Measurements from ENCODE around the gene NAV2. TPM values are rescaled to one million over a fixed set of nuclear protein-coding genes. Genes with fewer than 3 reads are reported as not detected.

Gene NAV2
- total RNA-seq, 1 experiment from 2014 or later, result 2.1 TPM

- no peak overlapping the region for H3K27ac ChIP-seq (ENCODE audit: low read depth, low read length)
- H3K4me1 ChIP-seq (ENCODE audit: control insufficient read depth in 1 of 2, insufficient read depth in 2 of 2, low read length in 2 of 2), result peaks cover 16 to 29% of the 10 kb centered on the region in 2 experiments
- BruUV-seq (replicated peaks), result no TSS peak
- H3K27me3 ChIP-seq (ENCODE audit: insufficient read depth, low read length), result no peaks in the 10 kb centered on the region
- ChIA-PET RAD21 (ENCODE audit: low non-redundant PET in 1 of 2, low total read pairs in 2 of 2, uncharacterized antibody in 2 of 2, unreplicated experiment in 2 of 2) (no interaction called here), CTCF (no interaction called here), POLR2A (no interaction called here)
- no peak overlapping the region for H3K9ac ChIP-seq (ENCODE audit: low read length)
- no peak for TF ChIP-seq ZBTB33 (IDR thresholded peaks at IDR 0.05; ENCODE audit: extremely low read depth, insufficient replicate concordance, low read length)
- no peak for TF ChIP-seq SRF (IDR thresholded peaks at IDR 0.05; ENCODE audit: low read depth)
- no peak for TF ChIP-seq SP1 (IDR thresholded peaks at IDR 0.05; ENCODE audit: low read depth)
- TF ChIP-seq, protein P1, sequence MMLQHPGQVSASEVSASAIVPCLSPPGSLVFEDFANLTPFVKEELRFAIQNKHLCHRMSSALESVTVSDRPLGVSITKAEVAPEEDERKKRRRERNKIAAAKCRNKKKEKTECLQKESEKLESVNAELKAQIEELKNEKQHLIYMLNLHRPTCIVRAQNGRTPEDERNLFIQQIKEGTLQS (IDR thresholded peaks at IDR 0.05), result no peak
- no peak for TF ChIP-seq CBX3 (IDR thresholded peaks at IDR 0.05; ENCODE audit: low read depth)
- no peak for TF ChIP-seq YY1 (IDR thresholded peaks at IDR 0.05; ENCODE audit: extremely low read depth, insufficient replicate concordance, low read depth, low read length)
- TF ChIP-seq, protein P2, sequence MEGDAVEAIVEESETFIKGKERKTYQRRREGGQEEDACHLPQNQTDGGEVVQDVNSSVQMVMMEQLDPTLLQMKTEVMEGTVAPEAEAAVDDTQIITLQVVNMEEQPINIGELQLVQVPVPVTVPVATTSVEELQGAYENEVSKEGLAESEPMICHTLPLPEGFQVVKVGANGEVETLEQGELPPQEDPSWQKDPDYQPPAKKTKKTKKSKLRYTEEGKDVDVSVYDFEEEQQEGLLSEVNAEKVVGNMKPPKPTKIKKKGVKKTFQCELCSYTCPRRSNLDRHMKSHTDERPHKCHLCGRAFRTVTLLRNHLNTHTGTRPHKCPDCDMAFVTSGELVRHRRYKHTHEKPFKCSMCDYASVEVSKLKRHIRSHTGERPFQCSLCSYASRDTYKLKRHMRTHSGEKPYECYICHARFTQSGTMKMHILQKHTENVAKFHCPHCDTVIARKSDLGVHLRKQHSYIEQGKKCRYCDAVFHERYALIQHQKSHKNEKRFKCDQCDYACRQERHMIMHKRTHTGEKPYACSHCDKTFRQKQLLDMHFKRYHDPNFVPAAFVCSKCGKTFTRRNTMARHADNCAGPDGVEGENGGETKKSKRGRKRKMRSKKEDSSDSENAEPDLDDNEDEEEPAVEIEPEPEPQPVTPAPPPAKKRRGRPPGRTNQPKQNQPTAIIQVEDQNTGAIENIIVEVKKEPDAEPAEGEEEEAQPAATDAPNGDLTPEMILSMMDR (IDR thresholded peaks at IDR 0.05 in 2 of 3, conservative IDR thresholded peaks at IDR 0.05 in 1 of 3; ENCODE audit: borderline replicate concordance in 1 of 3, insufficient read depth in 1 of 3, low read depth in 2 of 3, low read length in 2 of 3), result no peak
- TF ChIP-seq CEBPB (IDR thresholded peaks at IDR 0.05; ENCODE audit: low read depth), result no peak
- TF ChIP-seq EGR1 (IDR thresholded peaks at IDR 0.05; ENCODE audit: low read depth), result no peak
- TF ChIP-seq FOSL1 (IDR thresholded peaks at IDR 0.05; ENCODE audit: low read depth), result no peak
- TF ChIP-seq ZFX (IDR thresholded peaks at IDR 0.05), result no peak
- no peak for TF ChIP-seq POLR2AphosphoS5 (IDR thresholded peaks at IDR 0.05; ENCODE audit: low read depth, low read length)
- no peak for TF ChIP-seq ELF1 (IDR thresholded peaks at IDR 0.05; ENCODE audit: borderline replicate concordance, low read depth)
- no peak for TF ChIP-seq EZH2phosphoT487 (IDR thresholded peaks at IDR 0.05; ENCODE audit: borderline replicate concordance)
- H3K79me2 ChIP-seq (ENCODE audit: insufficient read depth, low read length), result no peaks in the 10 kb centered on the region
- no peaks in the 10 kb centered on the region for H3K9me3 ChIP-seq (ENCODE audit: control insufficient read depth in 1 of 2, insufficient read depth in 1 of 2, low read depth in 1 of 2, low read length in 2 of 2)
- no peak overlapping the region for H2AFZ ChIP-seq (ENCODE audit: low read depth, low read length, poor library complexity, severe bottlenecking)
- DNase-seq (ENCODE audit: low read depth, low spot score) (no peak), ATAC-seq (no peak)
- H3K36me3 ChIP-seq (ENCODE audit: control insufficient read depth in 1 of 2, insufficient read depth in 2 of 2, low read length in 2 of 2), result no peaks in the 10 kb centered on the region
- H3K4me2 ChIP-seq (ENCODE audit: low read length), result no peak overlapping the region
- H3K4me3 ChIP-seq (replicated peaks in 1 of 2; ENCODE audit: low read depth in 1 of 2, low read length in 2 of 2), result no peak overlapping the region
- no peaks in the 10 kb centered on the region for H4K20me1 ChIP-seq (ENCODE audit: insufficient read depth)
- H3K9me2 ChIP-seq (ENCODE audit: insufficient read depth), result no peaks in the 10 kb centered on the region
- intact Hi-C loops (cut with micrococcal nuclease), result no loop called here
Observed at GRCh38 chr11:19728436-19728835, 15.8 kb downstream of the NAV2 start.

All from HCT116 (cell line).